Nephron (organoid): ENCODE results near the gene OR6P1.

Experiments used
- H3K27ac Mint-ChIP-seq, 3 experiments: 2 replicates each; pipeline ENCODE4 v1.8.0; 2020; ENCODE audit warnings: mixed read lengths in 3 of 3, mild to moderate bottlenecking in 2 of 3, moderate library complexity in 1 of 3
- H3K27me3 Mint-ChIP-seq: 2 replicates; pipeline ENCODE4 v1.8.0; 2021; ENCODE audit warnings: low read depth, mild to moderate bottlenecking, moderate library complexity, mixed read lengths
- H3K36me3 Mint-ChIP-seq: 2 replicates; pipeline ENCODE4 v1.8.0; 2020; ENCODE audit warnings: low read depth, mixed read lengths
- H3K4me1 Mint-ChIP-seq: 2 replicates; pipeline ENCODE4 v1.8.0; 2020; ENCODE audit warnings: mixed read lengths
- H3K4me3 Mint-ChIP-seq, 3 experiments: 2 replicates each; pipeline ENCODE4 v1.8.0; 2020; ENCODE audit warnings: mild to moderate bottlenecking in 3 of 3, mixed read lengths in 3 of 3, moderate library complexity in 2 of 3
- H3K9me3 Mint-ChIP-seq: 2 replicates; pipeline ENCODE4 v1.8.0; 2020; ENCODE audit warnings: mixed read lengths
- CTCF ChIP-seq, 3 experiments: fragments of 200-600 bp; sonication (generic); IDR thresholded peaks; one replicate each; pipeline ENCODE4 v1.5.0; 2021; ENCODE audit warnings: antibody characterized with exemption in 3 of 3; ENCODE audit not compliant: unreplicated experiment in 3 of 3

OR6P1 gene

DNA sequence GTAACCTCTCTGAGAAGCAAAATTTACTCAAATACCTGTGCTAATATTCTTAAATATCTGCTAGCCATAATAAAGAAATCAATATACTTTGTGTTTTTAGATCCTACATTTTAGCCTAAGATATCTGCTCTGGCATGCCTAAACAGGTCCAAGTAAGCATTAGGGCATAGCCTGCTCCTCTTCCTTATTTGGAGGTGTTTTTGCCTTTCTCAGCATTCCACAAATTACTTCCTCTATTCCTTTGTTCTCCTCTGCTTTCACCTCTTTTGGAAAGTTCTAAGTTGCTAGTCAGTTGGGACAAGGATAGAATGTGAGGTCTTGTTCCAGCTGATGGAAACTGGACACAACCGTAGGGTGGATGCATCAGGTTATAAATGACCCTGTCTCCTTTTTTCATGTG is 16.6 kb upstream of the OR6P1 start:
- no peak for TF ChIP-seq CTCF (IDR thresholded peaks at IDR 0.05; ENCODE audit: unreplicated experiment in 3 of 3)
- Mint-ChIP-seq H3K4me1 (no peaks in the 10 kb centered on the region), H3K27ac (no peak overlapping the region), H3K4me3 (no peak overlapping the region), H3K9me3 (peaks cover 3% of the 10 kb centered on the region), H3K27me3 (no peaks in the 10 kb centered on the region), H3K36me3 (no peaks in the 10 kb centered on the region)

DNA sequence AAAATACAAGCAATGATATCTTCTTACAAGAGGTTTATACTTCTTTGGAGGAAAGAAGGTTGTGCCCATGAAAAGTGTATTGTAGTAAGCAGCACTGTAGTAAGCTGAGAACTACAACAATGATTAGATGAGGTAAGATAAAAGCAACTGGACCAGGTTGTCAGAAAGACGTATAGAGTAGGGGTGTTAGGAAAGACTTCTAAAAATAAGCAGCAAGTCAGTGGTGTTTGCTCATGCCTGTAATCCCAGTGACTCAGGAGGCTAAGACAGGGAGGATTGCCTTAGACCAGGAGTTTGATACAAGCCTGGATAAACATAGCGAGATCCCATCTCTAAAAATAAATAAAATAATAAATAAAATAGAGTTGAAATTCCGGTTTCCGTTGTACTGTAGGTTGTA is 13.6 kb upstream of the OR6P1 start:
- Mint-ChIP-seq H3K4me1 (no peaks in the 10 kb centered on the region), H3K27ac (no peak overlapping the region), H3K27me3 (no peaks in the 10 kb centered on the region), H3K4me3 (no peak overlapping the region), H3K36me3 (no peaks in the 10 kb centered on the region), H3K9me3 (peaks cover 3% of the 10 kb centered on the region)
- no peak for TF ChIP-seq CTCF (IDR thresholded peaks at IDR 0.05; ENCODE audit: unreplicated experiment in 3 of 3)

GRCh38 chr1:158579733-158580132 is 9.4 kb upstream of the OR6P1 start, which contains the start of gene OR10X1:
Gene OR10X1 (minus strand): TSS chr1:158579899. CDS start chr1:158579899, 0 bp downstream.
- Mint-ChIP-seq H3K36me3 (no peaks in the 10 kb centered on the region), H3K4me3 (no peak within 1 kb of the TSS), H3K4me1 (no peaks in the 10 kb centered on the region), H3K9me3 (no peaks in the 10 kb centered on the region), H3K27ac (no peak within 1 kb of the TSS), H3K27me3 (no peaks in the 10 kb centered on the region)
- no peak for TF ChIP-seq CTCF (IDR thresholded peaks at IDR 0.05; ENCODE audit: unreplicated experiment in 3 of 3)

DNA sequence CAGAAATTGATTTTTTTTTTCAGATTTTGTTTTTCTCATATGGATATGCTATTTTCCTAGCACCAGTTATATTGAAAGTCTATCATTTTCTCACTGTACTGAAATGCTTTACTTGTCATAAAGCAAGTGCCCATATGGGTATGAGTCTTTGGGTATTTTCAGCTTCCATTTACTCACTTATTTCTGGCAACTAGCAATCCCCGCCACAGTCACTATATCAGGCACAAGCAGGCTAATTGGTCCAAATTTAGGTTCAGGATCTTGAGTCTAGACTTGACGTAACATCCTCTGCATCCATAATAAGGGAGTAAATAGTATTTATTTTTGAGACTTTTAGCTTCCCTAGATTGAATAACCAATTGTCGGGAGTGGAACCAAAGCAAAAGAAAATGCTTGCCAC is 7.2 kb upstream of the OR6P1 start:
- Mint-ChIP-seq H3K9me3 (no peaks in the 10 kb centered on the region), H3K4me1 (no peaks in the 10 kb centered on the region), H3K27ac (no peak overlapping the region), H3K4me3 (no peak overlapping the region), H3K36me3 (no peaks in the 10 kb centered on the region), H3K27me3 (no peaks in the 10 kb centered on the region)
- TF ChIP-seq CTCF (IDR thresholded peaks at IDR 0.05; ENCODE audit: unreplicated experiment in 3 of 3), result no peak

- Mint-ChIP-seq H3K9me3 (no peaks in the 10 kb centered on the region), H3K36me3 (no peaks in the 10 kb centered on the region), H3K27me3 (no peaks in the 10 kb centered on the region), H3K27ac (no peak overlapping the region), H3K4me1 (no peaks in the 10 kb centered on the region), H3K4me3 (no peak overlapping the region)
- no peak for TF ChIP-seq CTCF (IDR thresholded peaks at IDR 0.05; ENCODE audit: unreplicated experiment in 3 of 3)
Observed at GRCh38 chr1:158572226-158572625, 1.8 kb upstream of the OR6P1 start.

DNA sequence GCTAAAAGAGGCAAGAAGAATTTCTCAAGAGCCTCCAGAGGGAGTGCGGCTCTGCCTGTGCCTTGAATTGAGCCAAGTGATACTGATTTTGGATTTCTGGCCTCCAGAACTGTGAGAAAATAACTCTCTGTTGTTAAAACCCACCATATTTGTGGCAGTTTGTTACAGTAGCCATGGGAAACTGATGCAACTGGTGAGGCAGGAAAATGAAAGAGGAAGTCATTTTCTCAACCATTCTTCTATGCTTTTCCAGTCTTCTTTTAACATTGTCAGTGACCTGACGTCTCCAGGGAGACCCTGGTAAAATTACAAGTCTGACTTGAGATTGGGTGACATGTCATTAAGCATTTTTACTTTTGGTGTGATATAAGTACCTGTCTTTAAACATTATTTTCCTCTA is 5.8 kb downstream of the OR6P1 start:
- Mint-ChIP-seq H3K27ac (no peak overlapping the region), H3K9me3 (no peaks in the 10 kb centered on the region), H3K4me3 (no peak overlapping the region), H3K27me3 (no peaks in the 10 kb centered on the region), H3K36me3 (no peaks in the 10 kb centered on the region), H3K4me1 (no peaks in the 10 kb centered on the region)
- TF ChIP-seq CTCF (IDR thresholded peaks at IDR 0.05; ENCODE audit: unreplicated experiment in 3 of 3), result no peak
